ENCODE results near the gene NHLRC4. TPM values are rescaled to one million over a fixed set of nuclear protein-coding genes. Genes with fewer than 3 reads are reported as not detected.

The NHLRC4 gene
- total and polyA plus RNA-seq, 2 donors (not counting 1 experiment from before 2014, with no cell fraction given), result 2.2 to 4.2 TPM

- H3K9me3 Mint-ChIP-seq (ENCODE audit: insufficient read depth), result no peaks in the 10 kb centered on the region
- H3K4me3 Mint-ChIP-seq, result no peak overlapping the region
- no peaks in the 10 kb centered on the region for H3K4me1 ChIP-seq (ENCODE audit: control insufficient read depth in 2 of 2, insufficient read depth in 2 of 2, low read length in 2 of 2)
- ATAC-seq (ENCODE audit: low read depth), result no peak
- no peaks in the 10 kb centered on the region for H3K27me3 ChIP-seq (replicated peaks in 1 of 4; ENCODE audit: control extremely low read depth in 1 of 4, control insufficient read depth in 3 of 4, insufficient read depth in 4 of 4, low read length in 3 of 4)
- H3K4me1 Mint-ChIP-seq, result no peaks in the 10 kb centered on the region
- H3K9me3 ChIP-seq (ENCODE audit: control extremely low read depth in 1 of 3, control insufficient read depth in 2 of 3, insufficient read depth in 1 of 3, low read length in 2 of 3), result no peaks in the 10 kb centered on the region
- POLR2A ChIA-PET, result no interaction called here
- TF ChIP-seq EZH2 (IDR thresholded peaks at IDR 0.05; ENCODE audit: borderline replicate concordance, insufficient read depth, low read depth, low read length, poor library complexity, severe bottlenecking), result no peak
- TF ChIP-seq CTCF (IDR thresholded peaks at IDR 0.05), result no peak
- H3K27me3 Mint-ChIP-seq, result no peaks in the 10 kb centered on the region
- 95% methylated on average over 34 of the region's 39 CpGs for WGBS (ENCODE audit: insufficient coverage)
- peaks cover 0 to 2% of the 10 kb centered on the region in 2 experiments for H3K36me3 ChIP-seq (replicated peaks in 1 of 2; ENCODE audit: control extremely low read depth in 1 of 2, control insufficient read depth in 1 of 2, extremely low read depth in 1 of 2, insufficient read depth in 2 of 2, low read length in 1 of 2)
- no peak for DNase-seq
- intact Hi-C loops (cut with micrococcal nuclease), result no loop called here
- H3K9ac ChIP-seq (ENCODE audit: low read length), result no peak overlapping the region
- H3K27ac Mint-ChIP-seq, result no peak overlapping the region
- H2AFZ ChIP-seq (ENCODE audit: insufficient read depth, low read depth, low read length, poor library complexity, severe bottlenecking), result no peak overlapping the region
- no peak overlapping the region for H3K4me2 ChIP-seq (replicated peaks; ENCODE audit: low read depth, low read length, poor library complexity, severe bottlenecking)
- H3K79me2 ChIP-seq (ENCODE audit: control insufficient read depth, insufficient read depth, low read length), result peaks cover 80% of the 10 kb centered on the region
- CTCF ChIA-PET, result no interaction called here
- no peak overlapping the region for H3K4me3 ChIP-seq (ENCODE audit: control extremely low read depth in 1 of 5, extremely low read depth in 1 of 5, insufficient read depth in 1 of 5, low read depth in 2 of 5, low read length in 4 of 5)
- H3K27ac ChIP-seq (ENCODE audit: low read length in 2 of 2), result no peak overlapping the region
- H4K20me1 ChIP-seq (ENCODE audit: control insufficient read depth, insufficient read depth, low read length, poor library complexity, severe bottlenecking), result peaks cover 75% of the 10 kb centered on the region
Measured at GRCh38 chr16:535446-536405, 31.1 kb upstream of the NHLRC4 start.

- no peaks in the 10 kb centered on the region for H3K9me3 ChIP-seq (ENCODE audit: control extremely low read depth in 1 of 3, control insufficient read depth in 2 of 3, insufficient read depth in 1 of 3, low read length in 2 of 3)
- TF ChIP-seq EZH2 (IDR thresholded peaks at IDR 0.05; ENCODE audit: borderline replicate concordance, insufficient read depth, low read depth, low read length, poor library complexity, severe bottlenecking) (no peak), CTCF (IDR thresholded peaks at IDR 0.05) (no peak)
- H3K36me3 ChIP-seq (replicated peaks in 1 of 2; ENCODE audit: control extremely low read depth in 1 of 2, control insufficient read depth in 1 of 2, extremely low read depth in 1 of 2, insufficient read depth in 2 of 2, low read length in 1 of 2), result peaks cover 0 to 2% of the 10 kb centered on the region in 2 experiments
- H3K4me2 ChIP-seq (replicated peaks; ENCODE audit: low read depth, low read length, poor library complexity, severe bottlenecking), result no peak overlapping the region
- no peaks in the 10 kb centered on the region for H3K4me1 ChIP-seq (ENCODE audit: control insufficient read depth in 2 of 2, insufficient read depth in 2 of 2, low read length in 2 of 2)
- intact Hi-C loops (cut with micrococcal nuclease), result no loop called here
- ChIA-PET CTCF (no interaction called here), POLR2A (no interaction called here)
- ATAC-seq (ENCODE audit: low read depth), result no peak
- H3K4me3 ChIP-seq (ENCODE audit: control extremely low read depth in 1 of 5, extremely low read depth in 1 of 5, insufficient read depth in 1 of 5, low read depth in 2 of 5, low read length in 4 of 5), result no peak overlapping the region
- peaks cover 75% of the 10 kb centered on the region for H4K20me1 ChIP-seq (ENCODE audit: control insufficient read depth, insufficient read depth, low read length, poor library complexity, severe bottlenecking)
- Mint-ChIP-seq H3K4me1 (no peaks in the 10 kb centered on the region), H3K27ac (no peak overlapping the region), H3K9me3 (ENCODE audit: insufficient read depth) (no peaks in the 10 kb centered on the region), H3K27me3 (no peaks in the 10 kb centered on the region), H3K4me3 (no peak overlapping the region)
- no peak overlapping the region for H3K9ac ChIP-seq (ENCODE audit: low read length)
- H3K27ac ChIP-seq (ENCODE audit: low read length in 2 of 2), result no peak overlapping the region
- H3K79me2 ChIP-seq (ENCODE audit: control insufficient read depth, insufficient read depth, low read length), result peaks cover 80% of the 10 kb centered on the region
- H3K27me3 ChIP-seq (replicated peaks in 1 of 4; ENCODE audit: control extremely low read depth in 1 of 4, control insufficient read depth in 3 of 4, insufficient read depth in 4 of 4, low read length in 3 of 4), result no peaks in the 10 kb centered on the region
- H2AFZ ChIP-seq (ENCODE audit: insufficient read depth, low read depth, low read length, poor library complexity, severe bottlenecking), result no peak overlapping the region
- DNase-seq, result no peak
- WGBS (ENCODE audit: insufficient coverage), result 97% methylated on average over 17 of the region's 17 CpGs
Measured at GRCh38 chr16:536746-537145, 30.1 kb upstream of the NHLRC4 start.
